ENCODE data around the gene NPAT.
"Not testable (repeated sequence)": the region's sequence is repeated elsewhere in the genome, so short reads cannot be mapped to it uniquely, and the experiment has no call there.

The NPAT gene

DNA sequence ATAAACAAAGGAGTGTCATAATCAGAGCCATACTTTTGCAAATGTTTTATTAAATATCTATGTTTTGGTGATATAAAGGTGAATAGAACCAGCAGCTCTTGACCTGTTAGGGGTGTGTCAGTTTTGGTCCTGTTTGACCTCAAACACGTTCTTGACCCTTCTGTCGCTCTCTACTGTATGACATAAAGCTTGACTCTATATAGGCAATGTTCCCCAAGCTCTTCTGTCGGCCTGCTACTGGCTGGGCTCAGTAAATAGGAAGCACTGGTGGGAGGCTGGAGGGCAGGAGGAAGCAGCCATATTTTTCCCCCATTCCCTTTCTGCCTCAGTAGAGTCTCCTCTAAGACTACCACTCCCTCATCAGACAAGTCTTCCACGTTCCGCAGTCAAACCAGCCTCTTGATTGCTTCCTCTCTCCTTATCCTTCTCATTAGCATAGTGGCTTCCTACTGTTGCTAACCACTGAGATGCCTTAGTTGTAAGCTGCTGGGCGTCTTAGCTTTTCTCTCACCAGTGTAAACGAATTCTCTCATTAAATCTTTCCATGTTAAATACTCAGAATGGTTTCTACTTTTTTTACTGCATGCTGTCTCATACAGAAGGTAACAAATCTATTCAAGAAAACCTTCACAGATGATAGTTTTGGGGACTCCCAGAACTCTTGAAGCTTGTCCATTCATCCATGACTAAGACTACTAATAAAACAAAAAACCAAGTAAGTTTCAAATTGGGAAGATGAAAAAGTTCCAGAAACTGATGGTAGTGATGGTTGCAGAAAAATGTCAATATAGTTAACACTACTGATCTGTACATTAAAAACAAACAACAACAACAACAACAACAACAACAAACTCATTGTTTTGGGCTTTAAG lies 3.3 kb downstream of the NPAT start:
- DNase-seq, result no peak

- DNase-seq, result no peak
Measured at GRCh38 chr11:108218455-108218854, 4.0 kb downstream of the NPAT start.

DNA sequence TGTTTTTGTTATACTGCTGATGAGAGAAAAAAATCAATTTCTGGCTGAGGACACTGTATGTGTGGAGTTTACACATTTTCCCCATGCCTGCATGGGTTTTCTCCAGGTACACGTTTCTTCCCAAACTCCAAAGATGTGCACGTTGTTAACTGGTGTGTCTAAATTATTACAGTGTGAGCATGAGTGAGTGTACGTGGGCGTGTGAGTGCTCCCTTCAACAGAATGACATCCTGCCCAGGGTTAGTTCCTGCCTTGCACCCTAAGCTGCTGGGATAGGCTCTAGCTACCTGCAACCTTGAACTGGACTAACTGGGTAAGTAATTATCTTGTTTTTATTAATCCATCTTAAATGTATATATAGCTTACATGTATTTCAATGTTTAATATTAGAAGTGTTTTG lies 5.5 kb downstream of the NPAT start:
- DNase-seq, result no peak

DNA sequence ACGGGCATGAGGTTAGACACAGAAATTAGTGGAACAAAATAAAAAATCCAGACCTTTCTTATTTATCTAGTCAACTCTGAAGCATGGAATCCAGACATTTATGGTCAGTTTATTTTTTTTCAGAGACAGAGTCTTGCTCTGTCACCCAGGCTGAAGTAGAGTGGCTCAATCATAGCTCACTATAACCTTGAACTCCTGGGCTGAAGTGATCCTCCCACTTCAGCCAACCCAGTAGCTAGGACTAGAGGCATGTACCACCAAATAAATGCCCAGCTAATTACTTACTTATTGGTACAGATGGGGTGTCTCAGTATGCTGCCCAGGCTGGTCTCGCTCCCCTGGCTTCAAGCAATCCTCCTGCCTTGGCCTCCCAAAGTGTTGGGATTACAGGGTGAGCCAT lies 8.7 kb downstream of the NPAT start:
- no peak for DNase-seq

DNA sequence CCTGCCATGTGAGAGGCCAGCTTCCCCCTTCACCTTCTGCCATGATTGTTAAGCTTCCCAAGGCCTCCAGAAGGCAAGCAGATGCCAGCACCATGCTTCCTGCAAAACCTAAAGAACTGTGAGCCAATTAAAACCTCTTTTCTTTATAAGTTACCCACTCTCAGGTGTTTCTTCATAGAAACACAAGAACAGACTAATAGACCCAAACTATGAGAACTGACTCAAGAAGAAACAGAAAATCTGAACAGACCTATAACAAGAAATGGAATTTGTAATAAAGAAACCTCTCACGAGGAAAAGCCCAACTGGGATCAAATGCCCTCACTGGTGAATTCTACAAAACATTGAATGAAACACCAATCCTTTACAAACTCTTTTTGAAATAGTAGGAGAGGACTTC lies 12.0 kb downstream of the NPAT start:
- no peak for DNase-seq

DNA sequence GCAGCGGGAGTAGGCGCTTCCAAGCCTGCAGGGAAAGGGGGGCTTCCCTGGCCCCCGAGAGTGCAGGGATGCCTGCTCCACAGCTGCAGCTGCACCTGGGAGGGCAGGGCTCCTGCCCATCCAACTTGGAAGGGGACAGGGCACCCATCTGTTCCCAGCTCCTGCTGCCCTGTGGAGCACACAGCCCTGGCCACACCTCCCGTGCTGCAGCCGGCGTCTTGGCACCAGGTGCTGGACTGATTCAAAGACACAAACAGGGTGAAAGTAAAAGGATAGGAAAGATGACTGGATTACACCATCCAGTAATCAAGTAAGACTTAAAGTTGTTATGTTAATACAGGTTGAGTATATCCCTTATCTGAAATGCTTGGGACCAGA lies 14.8 kb downstream of the NPAT start:
- no peak for DNase-seq

DNA sequence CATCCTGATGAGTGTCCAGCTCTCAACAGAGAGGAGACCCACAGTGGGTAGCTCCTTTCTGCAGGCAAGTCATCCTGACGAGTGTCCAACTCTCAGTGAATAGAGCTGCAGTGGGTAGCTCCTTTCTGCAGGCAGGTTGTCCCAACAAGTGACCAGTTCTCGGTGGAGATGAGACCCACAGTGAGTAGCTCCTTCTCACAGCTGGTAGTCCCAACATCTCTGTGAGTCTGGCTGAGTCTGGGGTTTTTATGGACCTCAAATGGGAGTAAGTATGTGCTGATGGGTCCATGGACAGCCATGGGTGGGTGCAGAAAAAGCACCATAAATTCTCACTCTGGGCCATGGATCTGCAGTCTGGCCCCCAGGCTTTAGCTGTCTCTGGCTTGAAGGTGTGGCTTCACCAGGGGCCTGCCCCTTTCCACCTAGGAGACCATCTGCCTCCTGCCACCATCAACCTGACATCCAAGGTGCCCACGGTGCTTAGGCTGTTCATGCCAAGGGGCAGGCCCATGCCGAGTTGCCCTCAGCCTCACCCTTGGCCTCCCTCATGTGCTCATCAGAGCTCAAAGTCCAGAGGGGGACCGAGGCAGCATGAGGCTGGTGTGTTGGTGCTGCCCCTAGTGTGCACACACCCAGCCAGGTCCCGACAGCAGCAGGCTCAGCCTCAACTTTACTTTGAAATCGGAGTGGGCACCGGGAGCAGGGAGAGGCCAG lies 15.3 kb downstream of the NPAT start:
- DNase-seq, result no peak

DNA sequence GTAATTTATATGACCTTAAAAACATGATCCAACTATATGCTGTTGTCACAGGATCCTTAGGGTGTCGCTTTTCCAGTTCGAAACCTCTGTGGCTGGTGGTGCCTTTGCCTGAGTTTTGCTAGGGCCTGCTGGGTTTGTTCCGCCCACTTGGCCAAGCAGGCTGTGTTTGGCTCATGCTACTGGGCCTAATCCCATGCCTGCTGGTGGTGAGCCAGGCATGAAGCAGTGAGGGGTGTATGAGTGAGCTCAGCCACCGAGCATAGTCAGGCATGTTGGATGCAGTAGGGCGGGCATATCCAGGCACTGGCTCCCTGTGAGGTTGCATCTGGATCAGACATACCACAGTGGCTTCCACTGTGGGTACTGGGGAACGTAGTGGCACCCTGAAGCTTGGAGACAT lies 16.3 kb downstream of the NPAT start:
- no peak for DNase-seq

- DNase-seq, result no peak
Measured at GRCh38 chr11:108204929-108205499, 17.4 kb downstream of the NPAT start.

GRCh38 chr11:108204376-108204775 lies 18.1 kb downstream of the NPAT start:
- no peak for DNase-seq

GRCh38 chr11:108203075-108203474 lies 19.4 kb downstream of the NPAT start:
- DNase-seq, result no peak

- peak; percentile 55 for DNase-seq
Measured at GRCh38 chr11:108199446-108200321, 22.8 kb downstream of the NPAT start.

GRCh38 chr11:108198833-108199232 lies 23.6 kb downstream of the NPAT start:
- DNase-seq, result no peak

- no peak for DNase-seq
Measured at GRCh38 chr11:108197351-108197750, 25.1 kb downstream of the NPAT start.

DNA sequence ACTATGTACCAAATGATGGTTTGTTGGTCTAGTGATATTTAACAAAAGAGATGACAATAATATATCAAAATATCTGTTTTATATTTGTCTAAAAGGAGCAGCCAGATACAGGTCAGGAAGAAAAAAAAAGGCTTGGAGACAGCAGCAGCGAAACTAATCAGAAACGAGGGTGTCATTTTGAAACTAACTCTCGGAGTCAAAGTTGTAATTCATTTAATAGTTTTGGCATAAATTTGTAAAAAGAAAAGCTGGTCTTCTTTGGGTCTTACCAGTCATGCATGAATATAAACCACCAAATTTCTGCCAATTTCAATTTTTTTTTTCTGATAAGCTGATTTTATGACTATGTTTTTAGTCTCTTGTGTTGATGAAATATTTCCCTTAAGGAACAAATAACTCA lies 25.5 kb downstream of the NPAT start:
- DNase-seq, result no peak

DNA sequence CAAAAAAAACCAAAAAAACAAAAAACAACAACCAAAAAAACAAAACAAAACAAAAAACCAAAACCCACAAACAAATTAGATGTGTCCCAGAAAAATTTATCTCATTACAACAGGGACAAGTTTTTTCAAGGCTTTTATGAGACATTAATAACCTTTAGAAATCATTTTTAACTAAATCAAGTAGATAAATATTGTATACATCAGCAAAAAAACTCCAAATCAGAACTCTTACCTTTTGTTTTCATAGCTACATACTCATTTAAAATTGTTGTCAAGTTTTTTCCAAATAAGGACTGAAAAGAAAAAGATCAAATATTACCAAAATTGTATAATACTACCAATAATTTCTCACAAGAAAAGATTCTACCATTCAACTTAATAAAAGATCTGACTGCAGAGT lies 28.7 kb downstream of the NPAT start:
- no peak for DNase-seq

GRCh38 chr11:108177570-108177969 lies 44.9 kb downstream of the NPAT start:
- no peak for DNase-seq

- DNase-seq, result no peak
Measured at GRCh38 chr11:108170184-108170583, 52.3 kb downstream of the NPAT start.

GRCh38 chr11:108167624-108168023 lies 54.8 kb downstream of the NPAT start:
- DNase-seq, result no peak

GRCh38 chr11:108162878-108163277 lies 59.6 kb downstream of the NPAT start:
- DNase-seq, result not testable (repeated sequence)

DNA sequence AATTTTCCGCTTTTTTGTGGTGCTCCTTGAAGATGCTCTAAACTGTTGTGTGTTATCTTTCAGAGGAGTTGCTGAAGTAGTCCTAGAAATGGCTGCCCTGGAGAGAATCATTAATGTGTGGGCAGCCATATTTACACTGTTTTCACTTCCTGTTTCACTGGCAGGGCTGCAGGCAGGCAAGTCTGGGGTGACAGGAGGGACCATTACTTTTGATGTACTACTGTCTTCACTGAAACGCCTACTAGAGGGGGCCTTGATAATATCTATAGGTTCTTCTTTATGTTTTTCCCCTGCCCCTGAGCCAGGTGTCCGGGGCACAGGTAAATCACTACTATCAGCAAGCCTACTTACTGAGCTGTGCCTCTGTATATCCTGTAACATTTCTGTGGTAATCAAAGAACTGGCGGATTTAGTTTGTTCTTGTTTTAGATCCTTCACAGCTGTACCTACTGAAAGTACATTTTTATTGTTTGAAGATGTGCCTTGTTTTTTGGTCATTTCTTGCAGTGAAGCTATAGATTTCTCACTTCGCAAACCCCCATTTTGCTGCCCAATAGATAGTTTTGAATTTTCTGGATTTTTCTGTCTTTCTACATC lies 61.4 kb downstream of the NPAT start:
- no peak for DNase-seq

GRCh38 chr11:108154591-108154990 lies 67.8 kb downstream of the NPAT start:
- DNase-seq, result no peak

DNA sequence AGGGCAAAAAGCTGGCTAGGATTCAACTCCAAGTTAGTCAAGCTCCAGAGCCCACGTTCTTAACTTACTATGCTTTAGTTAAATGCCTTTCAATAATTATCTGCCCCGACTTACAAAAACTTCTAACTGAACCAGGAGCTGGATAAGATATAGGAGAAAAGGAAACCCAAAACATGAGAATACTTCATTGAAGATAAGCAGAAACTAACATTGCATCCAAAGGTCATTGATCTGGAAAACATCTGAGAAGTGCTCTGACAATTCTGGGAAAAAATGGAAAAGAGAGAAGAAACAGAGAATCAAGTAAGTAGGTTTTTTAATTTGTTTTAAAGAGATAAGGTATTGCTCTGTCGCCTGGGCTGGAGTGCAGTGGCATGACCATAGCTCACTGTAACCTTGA lies 73.9 kb downstream of the NPAT start:
- DNase-seq, result no peak
